ENCODE results near the gene CDKL1.

CDKL1 gene

DNA sequence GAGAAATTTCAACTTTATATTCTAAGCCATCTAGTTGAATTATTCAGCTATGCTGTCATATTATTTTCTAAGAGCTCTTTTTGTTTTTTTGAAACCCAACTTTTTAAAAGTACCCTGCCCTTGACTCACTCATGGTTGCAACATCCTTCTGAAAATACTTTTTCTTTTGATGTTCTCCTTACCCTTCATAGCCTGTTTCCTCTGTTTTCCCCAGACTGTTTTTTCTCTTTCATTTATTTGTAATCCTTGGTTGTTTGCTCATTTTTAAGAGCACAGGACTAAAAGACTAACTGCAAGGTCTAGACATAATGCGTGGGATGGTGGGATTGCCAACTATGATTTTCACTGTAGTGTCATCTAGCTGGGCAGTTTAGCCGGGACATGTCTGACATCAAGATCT, 21.2 kb upstream of the CDKL1 start:
- H3K27ac ChIP-seq (ENCODE audit: low read length), result no peak overlapping the region
- no peak overlapping the region for H3K9ac ChIP-seq (ENCODE audit: low read depth, low read length)
- no peaks in the 10 kb centered on the region for H3K27me3 ChIP-seq (ENCODE audit: insufficient read depth, low read length, poor library complexity)
- H3K4me3 ChIP-seq (ENCODE audit: low read depth in 1 of 2, low read length in 2 of 2), result no peak overlapping the region
- ATAC-seq (ENCODE audit: insufficient read depth, low read depth) (no peak), DNase-seq (no peak)
- no peaks in the 10 kb centered on the region for H3K9me3 ChIP-seq (ENCODE audit: insufficient read depth, low read length, severe bottlenecking)
- no peak overlapping the region for H2AFZ ChIP-seq (ENCODE audit: low read depth, low read length)
- no peak overlapping the region for H3K4me2 ChIP-seq (ENCODE audit: insufficient read depth, low read length)
- TF ChIP-seq EZH2 (IDR thresholded peaks at IDR 0.05; ENCODE audit: borderline replicate concordance, low read depth, low read length, severe bottlenecking), result no peak
- TF ChIP-seq, protein P1, sequence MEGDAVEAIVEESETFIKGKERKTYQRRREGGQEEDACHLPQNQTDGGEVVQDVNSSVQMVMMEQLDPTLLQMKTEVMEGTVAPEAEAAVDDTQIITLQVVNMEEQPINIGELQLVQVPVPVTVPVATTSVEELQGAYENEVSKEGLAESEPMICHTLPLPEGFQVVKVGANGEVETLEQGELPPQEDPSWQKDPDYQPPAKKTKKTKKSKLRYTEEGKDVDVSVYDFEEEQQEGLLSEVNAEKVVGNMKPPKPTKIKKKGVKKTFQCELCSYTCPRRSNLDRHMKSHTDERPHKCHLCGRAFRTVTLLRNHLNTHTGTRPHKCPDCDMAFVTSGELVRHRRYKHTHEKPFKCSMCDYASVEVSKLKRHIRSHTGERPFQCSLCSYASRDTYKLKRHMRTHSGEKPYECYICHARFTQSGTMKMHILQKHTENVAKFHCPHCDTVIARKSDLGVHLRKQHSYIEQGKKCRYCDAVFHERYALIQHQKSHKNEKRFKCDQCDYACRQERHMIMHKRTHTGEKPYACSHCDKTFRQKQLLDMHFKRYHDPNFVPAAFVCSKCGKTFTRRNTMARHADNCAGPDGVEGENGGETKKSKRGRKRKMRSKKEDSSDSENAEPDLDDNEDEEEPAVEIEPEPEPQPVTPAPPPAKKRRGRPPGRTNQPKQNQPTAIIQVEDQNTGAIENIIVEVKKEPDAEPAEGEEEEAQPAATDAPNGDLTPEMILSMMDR (IDR thresholded peaks at IDR 0.05; ENCODE audit: borderline replicate concordance, extremely low read depth, low read length, poor library complexity, severe bottlenecking), result no peak
- peaks cover 47% of the 10 kb centered on the region; the same call in 1 of the 2 replicates for H3K36me3 ChIP-seq (ENCODE audit: insufficient read depth, low read length)
- H3K4me1 ChIP-seq (ENCODE audit: insufficient read depth, low read length), result no peaks in the 10 kb centered on the region
- no peaks in the 10 kb centered on the region for H4K20me1 ChIP-seq (ENCODE audit: insufficient read depth, low read length)
- no peaks in the 10 kb centered on the region for H3K79me2 ChIP-seq (ENCODE audit: insufficient read depth, low read length)

DNA sequence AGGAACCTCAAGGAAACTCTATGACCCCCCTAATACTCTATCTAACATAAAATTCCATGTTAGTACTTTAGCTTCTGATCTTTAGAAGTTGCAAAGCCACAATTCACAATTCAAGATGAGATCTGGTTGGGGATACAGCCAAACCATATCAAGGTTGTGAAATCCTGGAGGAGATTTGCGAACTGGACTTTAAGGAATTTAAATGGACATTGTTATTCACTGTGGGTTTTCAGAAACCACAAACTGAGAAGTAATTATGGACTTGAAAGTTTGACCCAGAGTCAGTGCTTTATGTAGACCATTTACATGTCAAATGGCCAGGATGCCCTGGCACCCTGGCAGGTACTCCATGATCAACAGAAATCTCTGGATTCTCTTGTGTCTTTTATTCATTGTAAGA, 14.2 kb upstream of the CDKL1 start:
- H4K20me1 ChIP-seq (ENCODE audit: insufficient read depth, low read length), result no peaks in the 10 kb centered on the region
- no peak for ATAC-seq (ENCODE audit: insufficient read depth, low read depth)
- no peak for DNase-seq
- H2AFZ ChIP-seq (ENCODE audit: low read depth, low read length), result no peak overlapping the region
- TF ChIP-seq, protein P1 (IDR thresholded peaks at IDR 0.05; ENCODE audit: borderline replicate concordance, extremely low read depth, low read length, poor library complexity, severe bottlenecking), result no peak
- no peak for TF ChIP-seq EZH2 (IDR thresholded peaks at IDR 0.05; ENCODE audit: borderline replicate concordance, low read depth, low read length, severe bottlenecking)
- H3K4me3 ChIP-seq (ENCODE audit: low read depth in 1 of 2, low read length in 2 of 2), result no peak overlapping the region
- H3K27ac ChIP-seq (ENCODE audit: low read length), result no peak overlapping the region
- no peaks in the 10 kb centered on the region for H3K36me3 ChIP-seq (ENCODE audit: insufficient read depth, low read length)
- H3K27me3 ChIP-seq (ENCODE audit: insufficient read depth, low read length, poor library complexity), result no peaks in the 10 kb centered on the region
- no peak overlapping the region for H3K9ac ChIP-seq (ENCODE audit: low read depth, low read length)
- H3K79me2 ChIP-seq (ENCODE audit: insufficient read depth, low read length), result no peaks in the 10 kb centered on the region
- H3K4me2 ChIP-seq (ENCODE audit: insufficient read depth, low read length), result no peak overlapping the region
- no peaks in the 10 kb centered on the region for H3K4me1 ChIP-seq (ENCODE audit: insufficient read depth, low read length)
- no peaks in the 10 kb centered on the region for H3K9me3 ChIP-seq (ENCODE audit: insufficient read depth, low read length, severe bottlenecking)

DNA sequence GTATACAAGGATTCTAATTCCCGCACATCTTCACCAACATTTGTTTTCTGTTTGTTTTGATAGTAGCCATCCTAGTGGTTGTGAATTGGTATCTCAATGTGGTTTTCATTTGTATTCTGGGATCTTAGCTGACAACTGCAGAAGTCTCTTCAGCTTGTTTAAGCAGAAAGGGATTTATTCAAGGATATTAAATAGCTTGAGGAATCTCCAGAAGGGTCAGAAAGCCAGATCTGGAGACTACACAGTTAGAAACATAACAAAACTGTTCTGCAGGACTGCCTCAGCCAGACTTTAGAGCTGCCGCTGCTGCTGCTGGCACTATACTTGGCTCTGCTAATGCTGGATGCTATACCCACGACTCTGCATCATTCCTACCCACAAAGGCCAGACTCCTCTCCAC, 13.4 kb upstream of the CDKL1 start:
- Histone ChIP-seq H3K36me3 (ENCODE audit: insufficient read depth, low read length) (no peaks in the 10 kb centered on the region), H3K27me3 (ENCODE audit: insufficient read depth, low read length, poor library complexity) (no peaks in the 10 kb centered on the region), H3K4me2 (ENCODE audit: insufficient read depth, low read length) (no peak overlapping the region), H3K9me3 (ENCODE audit: insufficient read depth, low read length, severe bottlenecking) (no peaks in the 10 kb centered on the region), H2AFZ (ENCODE audit: low read depth, low read length) (no peak overlapping the region), H3K9ac (ENCODE audit: low read depth, low read length) (no peak overlapping the region), H3K4me3 (ENCODE audit: low read depth in 1 of 2, low read length in 2 of 2) (no peak overlapping the region), H4K20me1 (ENCODE audit: insufficient read depth, low read length) (no peaks in the 10 kb centered on the region), H3K27ac (ENCODE audit: low read length) (no peak overlapping the region), H3K79me2 (ENCODE audit: insufficient read depth, low read length) (no peaks in the 10 kb centered on the region), H3K4me1 (ENCODE audit: insufficient read depth, low read length) (no peaks in the 10 kb centered on the region)
- TF ChIP-seq, protein P1 (IDR thresholded peaks at IDR 0.05; ENCODE audit: borderline replicate concordance, extremely low read depth, low read length, poor library complexity, severe bottlenecking), result no peak
- no peak for TF ChIP-seq EZH2 (IDR thresholded peaks at IDR 0.05; ENCODE audit: borderline replicate concordance, low read depth, low read length, severe bottlenecking)
- no peak for DNase-seq
- ATAC-seq (ENCODE audit: insufficient read depth, low read depth), result no peak

All from DND-41 (cell line).